SKM-1 treated with dmso at 0.1 percent for 144 hours (cell line): ENCODE results near the gene ZNF775.

Experiments
- DNase-seq: peaks from one replicate; lab custom pipeline; 2025; ENCODE audit not compliant: unreplicated experiment; lab: John Stamatoyannopoulos, UW

ZNF775 gene

GRCh38 chr7:150345012-150345411 lies 34.1 kb upstream of the ZNF775 start:
- DNase-seq: no peak

- DNase-seq: no peak
Observed at GRCh38 chr7:150346922-150347321, 32.2 kb upstream of the ZNF775 start.

GRCh38 chr7:150351587-150352194 lies 27.4 kb upstream of the ZNF775 start:
- DNase-seq: no peak

GRCh38 chr7:150355666-150356059 lies 23.5 kb upstream of the ZNF775 start:
- no peak for DNase-seq

- DNase-seq: no peak
Observed at GRCh38 chr7:150356265-150356897, 22.7 kb upstream of the ZNF775 start.

GRCh38 chr7:150357270-150357669 lies 21.9 kb upstream of the ZNF775 start:
- no peak for DNase-seq

GRCh38 chr7:150357771-150358427 lies 21.2 kb upstream of the ZNF775 start:
- no peak for DNase-seq

- no peak for DNase-seq
Observed at GRCh38 chr7:150358433-150358832, 20.7 kb upstream of the ZNF775 start.

GRCh38 chr7:150358988-150359621 lies 20.0 kb upstream of the ZNF775 start:
- DNase-seq: no peak

- no peak for DNase-seq
Observed at GRCh38 chr7:150359622-150360362, 19.3 kb upstream of the ZNF775 start.

GRCh38 chr7:150360363-150361058 lies 18.6 kb upstream of the ZNF775 start:
- DNase-seq: no peak

GRCh38 chr7:150361402-150361801 lies 17.7 kb upstream of the ZNF775 start:
- no peak for DNase-seq

- DNase-seq: no peak
Observed at GRCh38 chr7:150361807-150362621, 17.1 kb upstream of the ZNF775 start.

- no peak for DNase-seq
Observed at GRCh38 chr7:150363370-150363769, 15.8 kb upstream of the ZNF775 start.

- peak; percentile 34 for DNase-seq
Observed at GRCh38 chr7:150363872-150364271, 15.3 kb upstream of the ZNF775 start.

- DNase-seq: no peak
Observed at GRCh38 chr7:150365194-150365593, 13.9 kb upstream of the ZNF775 start.

GRCh38 chr7:150365673-150366398 lies 13.3 kb upstream of the ZNF775 start:
- DNase-seq: peak; percentile 77

- DNase-seq: no peak
Observed at GRCh38 chr7:150367677-150368095, 11.4 kb upstream of the ZNF775 start.
